Measurements from ENCODE around the gene ATP8B1. TPM values are rescaled to one million over a fixed set of nuclear protein-coding genes. Genes with fewer than 3 reads are reported as not detected.

ATP8B1 gene
- total and polyA plus RNA-seq, 9 of the 15 experiments (the other 6 are each of a cell fraction or from before 2014, with no cell fraction given) = 0.01 to 0.22 (median 0.03) TPM; not detected in 3

- TF ChIP-seq SREBF1 (IDR thresholded peaks at IDR 0.05; ENCODE audit: borderline replicate concordance, low read depth, low read length) = peak; percentile 51; the same call in 1 of the 2 replicates
- TF ChIP-seq VEZF1 (CRISPR knock-in tag; IDR thresholded peaks at IDR 0.05) = peak; percentile 68
- TF ChIP-seq NBN (IDR thresholded peaks at IDR 0.05; ENCODE audit: low read depth) = peak; percentile 90
- TF ChIP-seq DIDO1 (tag; IDR thresholded peaks at IDR 0.05; ENCODE audit: low read depth) = no peak
- 0 out of 2 replicates have a peak, but pooled peaks have one; percentile 41 for TF ChIP-seq MBD2 (IDR thresholded peaks at IDR 0.05; ENCODE audit: borderline replicate concordance, low read depth)
- TF ChIP-seq MTA2 (IDR thresholded peaks at IDR 0.05; ENCODE audit: low read depth) = peak; percentile 95
- peak; percentile 69 for TF ChIP-seq POLR2AphosphoS5 (IDR thresholded peaks at IDR 0.05; ENCODE audit: control insufficient read depth, insufficient read depth, low read depth, low read length)
- no peak for TF ChIP-seq ZBTB1 (CRISPR knock-in tag; IDR thresholded peaks at IDR 0.05; ENCODE audit: borderline replicate concordance, low read depth)
- peak; percentile 90 for TF ChIP-seq ZNF263 (CRISPR knock-in tag; IDR thresholded peaks at IDR 0.05; ENCODE audit: borderline replicate concordance)
- TF ChIP-seq STAT5A (IDR thresholded peaks at IDR 0.05; ENCODE audit: borderline replicate concordance, low read length) = peak; percentile 73
- TF ChIP-seq CEBPB (tag; IDR thresholded peaks at IDR 0.05) = peak; percentile 96
- TF ChIP-seq ATF2 (CRISPR knock-in tag; IDR thresholded peaks at IDR 0.05) = no peak
- peak; percentile 99 for TF ChIP-seq ZNF384 (IDR thresholded peaks at IDR 0.05; ENCODE audit: low read depth, low read length)
- peak; percentile 79 for TF ChIP-seq SOX6 (IDR thresholded peaks at IDR 0.05)
- TF ChIP-seq ZNF695 (CRISPR knock-in tag; IDR thresholded peaks at IDR 0.05) = no peak
- TF ChIP-seq MXD1 (CRISPR knock-in tag; IDR thresholded peaks at IDR 0.05; ENCODE audit: borderline replicate concordance, poor library complexity, severe bottlenecking) = no peak
- peak; percentile 48; the same call in 1 of the 2 replicates for TF ChIP-seq ZNF175 (CRISPR knock-in tag; IDR thresholded peaks at IDR 0.05; ENCODE audit: low read depth)
- TF ChIP-seq TAF9B (IDR thresholded peaks at IDR 0.05; ENCODE audit: partially characterized antibody) = no peak
- TF ChIP-seq TBL1XR1 (IDR thresholded peaks at IDR 0.05; ENCODE audit: low read length in 2 of 2) = peak; percentile 65 to 88; a peak in 2 of 4 replicates
- no peak for TF ChIP-seq MITF (IDR thresholded peaks at IDR 0.05)
- TF ChIP-seq NR2C1 (IDR thresholded peaks at IDR 0.05) = peak; percentile 72
- peak; percentile 83 for TF ChIP-seq NR2C1 (tag; IDR thresholded peaks at IDR 0.05)
Measured at GRCh38 chr18:57776767-57777166, 26.3 kb downstream of the ATP8B1 start (continued).
